HepG2 (cell line): Measurements from ENCODE around the gene APLF.
"Not testable (repeated sequence)": the region's sequence is repeated elsewhere in the genome, so short reads cannot be mapped to it uniquely, and the experiment has no call there.

Experiments
- ARNTL ChIP-seq: sonication (generic); formaldehyde crosslinking; IDR thresholded peaks from 2 replicates; pipeline ENCODE4 v1.4.0; 2020; ENCODE audit warnings: mild to moderate bottlenecking, missing genetic modification reagents
- ATF2 ChIP-seq: sonication (generic); formaldehyde crosslinking; IDR thresholded peaks from 2 replicates; pipeline ENCODE4 v1.4.0; 2020; ENCODE audit warnings: missing genetic modification reagents
- CREB1 ChIP-seq, 2 experiments: fragments of 450-650 bp in 1 of 2; IDR thresholded peaks; 2 replicates each; pipeline ENCODE4 v1.6.1; 2016 to 2017; ENCODE audit warnings: control low read depth in 1 of 2, mild to moderate bottlenecking in 1 of 2, missing compliant biosample characterization in 1 of 2, missing genetic modification characterization in 1 of 2
- CTCF ChIP-seq: sonication (generic); formaldehyde crosslinking; IDR thresholded peaks from 2 replicates; pipeline ENCODE4 v1.5.0; 2020; ENCODE audit warnings: mild to moderate bottlenecking, missing genetic modification reagents, moderate library complexity
- EHMT2 ChIP-seq: fragments of 200-600 bp; sonication (generic); IDR thresholded peaks from 2 replicates; pipeline ENCODE4 v1.7.0; 2017; ENCODE audit warnings: antibody characterized with exemption, low read depth, low read length, borderline replicate concordance
- GLI4 ChIP-seq: sonication (generic); formaldehyde crosslinking; IDR thresholded peaks from 2 replicates; pipeline ENCODE4 v1.5.1; 2020; ENCODE audit warnings: missing genetic modification reagents, mild to moderate bottlenecking, moderate library complexity, borderline replicate concordance
- MEIS1 ChIP-seq: sonication (generic); formaldehyde crosslinking; IDR thresholded peaks from 2 replicates; pipeline ENCODE4 v1.9.0; 2021; ENCODE audit warnings: mild to moderate bottlenecking, missing genetic modification reagents, moderate library complexity, borderline replicate concordance
- PHF8 ChIP-seq: sonication (generic); formaldehyde crosslinking; IDR thresholded peaks from 2 replicates; pipeline ENCODE4 v1.5.0; 2020; ENCODE audit warnings: missing genetic modification reagents

- not testable (repeated sequence) for TF ChIP-seq EHMT2; CTCF (CRISPR knock-in tag); CREB1 (IDR thresholded peaks at IDR 0.05); CREB1 (CRISPR knock-in tag; IDR thresholded peaks at IDR 0.05); MEIS1 (CRISPR knock-in tag); ARNTL (CRISPR knock-in tag); PHF8 (CRISPR knock-in tag); GLI4; ATF2 (CRISPR knock-in tag)
Observed at GRCh38 chr2:68526943-68527342, 59.6 kb downstream of the APLF start.
